Measurements from ENCODE around the gene PCDHGA8.
"Not testable (repeated sequence)": the region's sequence is repeated elsewhere in the genome, so short reads cannot be mapped to it uniquely, and the experiment has no call there.

Gene PCDHGA8

DNA sequence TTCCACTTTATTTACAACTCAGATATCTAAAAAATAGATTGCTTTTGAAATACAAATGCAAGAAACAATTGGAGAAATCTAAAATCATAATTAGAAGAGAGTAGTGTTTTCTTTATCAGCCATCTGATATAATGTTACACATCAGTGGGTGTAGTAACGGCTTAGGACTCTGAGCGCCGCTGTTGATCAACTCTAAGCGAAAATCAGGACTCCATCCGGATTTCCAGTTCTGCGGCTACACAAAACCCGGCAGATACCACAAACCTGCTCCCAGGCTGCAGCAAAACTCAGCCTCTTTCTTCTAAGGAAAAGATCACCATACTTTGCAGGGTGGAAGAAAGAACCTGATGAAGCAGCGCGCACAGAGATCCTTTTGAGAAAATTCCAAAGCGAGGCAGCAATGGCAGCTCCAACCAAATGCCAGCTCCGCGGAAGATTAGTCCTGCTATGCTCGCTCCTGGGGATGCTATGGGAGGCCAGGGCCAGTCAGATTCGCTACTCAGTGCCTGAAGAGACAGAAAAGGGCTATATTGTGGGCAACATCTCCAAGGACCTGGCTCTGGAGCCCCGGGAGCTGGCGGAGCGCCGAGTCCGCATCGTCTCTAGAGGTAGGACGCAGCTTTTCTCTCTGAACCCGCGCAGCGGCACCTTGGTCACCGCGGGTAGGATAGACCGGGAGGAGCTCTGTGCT lies 10.3 kb downstream of the PCDHGA8 start, which contains the start of gene PCDHGA9:
Gene PCDHGA9, plus strand, starts transcription at position 226 of the 691 bp plus-strand sequence. Its CDS starts 175 bp downstream, at position 401.
- no peaks in the 10 kb centered on the region for H3K4me1 ChIP-seq (ENCODE audit: insufficient read depth, low read length, severe bottlenecking)
- H3K27ac ChIP-seq (ENCODE audit: low read depth, low read length, poor library complexity, severe bottlenecking), result no peak within 1 kb of the TSS
- H3K36me3 ChIP-seq (ENCODE audit: insufficient read depth, low read length), result no peaks in the 10 kb centered on the region
- H3K79me2 ChIP-seq (ENCODE audit: insufficient read depth, low read length), result no peaks in the 10 kb centered on the region
- H3K27me3 ChIP-seq (ENCODE audit: insufficient read depth, low read length), result no peaks in the 10 kb centered on the region
- peaks cover 5% of the 10 kb centered on the region; the same call in 1 of the 2 replicates for H3K9me3 ChIP-seq (ENCODE audit: low read length)
- TF ChIP-seq EZH2 (IDR thresholded peaks at IDR 0.05; ENCODE audit: borderline replicate concordance, low read length) (no peak), CTCF (IDR thresholded peaks at IDR 0.05; ENCODE audit: low read length) (no peak)
- no peaks in the 10 kb centered on the region for H3F3A ChIP-seq (ENCODE audit: insufficient read depth, low read length)
- H3K4me2 ChIP-seq (ENCODE audit: low read length), result no peak within 1 kb of the TSS
- H4K20me1 ChIP-seq (ENCODE audit: insufficient read depth, low read length), result no peaks in the 10 kb centered on the region
- no peak within 1 kb of the TSS for H3K4me3 ChIP-seq (ENCODE audit: low read depth, low read length, poor library complexity, severe bottlenecking)
- no peaks in the 10 kb centered on the region for H3K9me2 ChIP-seq (ENCODE audit: low read depth, low read length)
- no peak within 1 kb of the TSS for H2AFZ ChIP-seq (ENCODE audit: low read length)
- no peak within 1 kb of the TSS for H3K9ac ChIP-seq (ENCODE audit: low read length)

DNA sequence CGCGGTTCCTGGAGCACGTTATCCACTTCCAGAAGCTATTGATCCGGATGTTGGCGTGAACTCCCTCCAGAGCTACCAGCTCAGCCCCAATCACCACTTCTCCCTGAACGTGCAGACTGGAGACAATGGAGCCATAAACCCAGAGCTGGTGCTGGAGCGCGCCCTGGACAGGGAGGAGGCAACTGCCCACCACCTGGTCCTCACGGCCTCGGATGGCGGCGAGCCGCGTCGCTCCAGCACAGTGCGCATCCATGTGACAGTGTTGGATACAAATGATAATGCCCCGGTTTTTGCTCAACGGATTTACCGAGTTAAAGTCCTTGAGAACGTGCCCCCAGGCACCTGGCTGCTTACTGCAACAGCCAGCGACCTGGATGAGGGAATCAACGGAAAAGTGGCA lies 11.0 kb downstream of the PCDHGA8 start:
- no peak for TF ChIP-seq CTCF (IDR thresholded peaks at IDR 0.05; ENCODE audit: low read length)
- TF ChIP-seq EZH2 (IDR thresholded peaks at IDR 0.05; ENCODE audit: borderline replicate concordance, low read length), result no peak
- H3K9me3 ChIP-seq (ENCODE audit: low read length), result peaks cover 5% of the 10 kb centered on the region; the same call in 1 of the 2 replicates
- H3K9ac ChIP-seq (ENCODE audit: low read length), result no peak overlapping the region
- H3K27me3 ChIP-seq (ENCODE audit: insufficient read depth, low read length), result no peaks in the 10 kb centered on the region
- no peaks in the 10 kb centered on the region for H3K36me3 ChIP-seq (ENCODE audit: insufficient read depth, low read length)
- H3K9me2 ChIP-seq (ENCODE audit: low read depth, low read length), result no peaks in the 10 kb centered on the region
- H3F3A ChIP-seq (ENCODE audit: insufficient read depth, low read length), result no peaks in the 10 kb centered on the region
- no peak overlapping the region for H2AFZ ChIP-seq (ENCODE audit: low read length)
- H3K27ac ChIP-seq (ENCODE audit: low read depth, low read length, poor library complexity, severe bottlenecking), result no peak overlapping the region
- H3K4me2 ChIP-seq (ENCODE audit: low read length), result no peak overlapping the region
- no peaks in the 10 kb centered on the region for H4K20me1 ChIP-seq (ENCODE audit: insufficient read depth, low read length)
- H3K4me1 ChIP-seq (ENCODE audit: insufficient read depth, low read length, severe bottlenecking), result no peaks in the 10 kb centered on the region
- H3K4me3 ChIP-seq (ENCODE audit: low read depth, low read length, poor library complexity, severe bottlenecking), result no peak overlapping the region
- H3K79me2 ChIP-seq (ENCODE audit: insufficient read depth, low read length), result no peaks in the 10 kb centered on the region

DNA sequence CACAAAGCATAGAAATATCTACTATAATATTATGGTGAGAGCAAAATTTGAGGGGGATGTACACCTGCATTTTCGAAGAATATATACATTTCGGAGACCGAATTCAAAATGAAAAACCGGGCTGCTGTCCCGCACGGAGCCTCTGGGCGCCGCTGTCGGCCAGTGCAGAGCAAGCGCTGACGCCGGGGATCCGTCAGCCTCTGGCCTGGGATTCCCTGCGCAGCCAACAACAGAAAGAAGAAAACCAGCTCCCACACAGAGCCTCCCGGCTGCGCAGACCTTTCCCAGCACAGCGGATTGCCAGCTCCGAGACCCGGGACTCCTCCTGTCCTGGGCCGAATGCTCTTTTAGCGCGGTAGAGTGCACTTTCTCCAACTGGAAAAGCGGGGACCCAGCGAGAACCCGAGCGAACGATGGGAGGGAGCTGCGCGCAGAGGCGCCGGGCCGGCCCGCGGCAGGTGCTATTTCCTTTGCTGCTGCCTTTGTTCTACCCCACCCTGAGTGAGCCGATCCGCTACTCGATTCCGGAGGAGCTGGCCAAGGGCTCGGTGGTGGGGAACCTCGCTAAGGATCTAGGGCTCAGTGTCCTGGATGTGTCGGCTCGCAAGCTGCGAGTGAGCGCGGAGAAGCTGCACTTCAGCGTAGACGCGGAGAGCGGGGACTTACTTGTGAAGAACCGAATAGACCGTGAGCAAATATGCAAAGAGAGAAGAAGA lies 15.5 kb downstream of the PCDHGA8 start, which contains the start of gene PCDHGB6:
Gene PCDHGB6, plus strand, starts transcription at position 232 of the 716 bp plus-strand sequence. Its CDS starts 182 bp downstream, at position 414.
- not testable (repeated sequence) for H3K4me3 ChIP-seq (ENCODE audit: low read depth, low read length, poor library complexity, severe bottlenecking); H3F3A ChIP-seq (ENCODE audit: insufficient read depth, low read length); H3K27ac ChIP-seq (ENCODE audit: low read depth, low read length, poor library complexity, severe bottlenecking); H3K9me3 ChIP-seq (ENCODE audit: low read length); H3K36me3 ChIP-seq (ENCODE audit: insufficient read depth, low read length); H2AFZ ChIP-seq (ENCODE audit: low read length); H3K9me2 ChIP-seq (ENCODE audit: low read depth, low read length); H3K4me1 ChIP-seq (ENCODE audit: insufficient read depth, low read length, severe bottlenecking); H3K9ac ChIP-seq (ENCODE audit: low read length); H3K4me2 ChIP-seq (ENCODE audit: low read length); H3K79me2 ChIP-seq (ENCODE audit: insufficient read depth, low read length); H3K27me3 ChIP-seq (ENCODE audit: insufficient read depth, low read length); H4K20me1 ChIP-seq (ENCODE audit: insufficient read depth, low read length)

All from OCI-LY1 (cell line).